Pancreas (tissue), 10 donors: ENCODE results near the gene FAT1. TPM values are rescaled to one million over a fixed set of nuclear protein-coding genes. Genes with fewer than 3 reads are reported as not detected.
"Not testable (repeated sequence)": the region's sequence is repeated elsewhere in the genome, so short reads cannot be mapped to it uniquely, and the experiment has no call there.

Source experiments
- ATAC-seq, 4 donors: fragments of 200-7000 bp; cut with Tn5 transposase; one replicate each; pipeline versions ENCODE4 v1.8.0 to v1.9.1; 2020; ENCODE audit warnings: mild to moderate bottlenecking in 4 of 4, moderate library complexity in 4 of 4
- DNase-seq, 6 donors: peaks; one replicate each; pipeline ENCODE4 v3.0.0-alpha.2; 2020
- FAIRE-seq: peaks from 2 replicates; lab custom pipeline; 2012; peaks lifted over from hg19 to GRCh38; lab: Jason Lieb, UNC
- H3K27ac ChIP-seq, 4 donors: fragments of 200-600 bp; sonication (generic); 1 replicate in 3 of 4; 2 replicates in 1 of 4; pipeline versions ENCODE4 v1.5.0 to v1.8.0; 2020
- H3K27me3 ChIP-seq, 4 donors: fragments of 200-600 bp; one replicate each; pipeline ENCODE4 v1.8.0; 2021
- H3K36me3 ChIP-seq, 3 donors: fragments of 200-600 bp; sonication (generic) in 1 of 3; one replicate each; pipeline versions ENCODE4 v1.5.0 to v1.8.0; 2020 to 2021
- H3K4me1 ChIP-seq, 3 donors: fragments of 200-600 bp; one replicate each; pipeline ENCODE4 v1.8.0; 2021
- H3K4me3 ChIP-seq, 4 donors: fragments of 200-600 bp; sonication (generic) in 2 of 4; one replicate each; pipeline versions ENCODE4 v1.5.0 to v1.8.0; 2020 to 2021
- H3K9me3 ChIP-seq, 4 donors: fragments of 200-600 bp; one replicate each; pipeline ENCODE4 v1.8.0; 2021
- WGBS, 2 donors: extraction: QIAGEN DNeasy Blood & Tissue Kit; methylation state at CpG; one replicate each; pipeline ENCODE4 v1.1.7; 2013; 5-methylcytosine and 5-hydroxymethylcytosine counted together
- intact Hi-C, 3 donors: fragments of 100-400 bp; cut with DNase I; formaldehyde crosslinking; loops; one replicate each; pipeline versions ENCODE4 v1.11.1 to v1.14.2; 2022
- polyA plus RNA-seq, 2 donors: library from polyadenylated mRNA; stranded (reverse); fragments of 200-250 nt; gene quantifications; one replicate each; pipeline ENCODE4 v1.2.3, GENCODE V29; 2013
- total RNA-seq, 6 donors: library from RNA; stranded (reverse); fragmentation: NEBNext Ultra II Directional in 4 of 6; extraction: Animal tissue kit (Norgen Biotek cat#: 25700) in 4 of 6; gene quantifications; one replicate each; pipeline versions ENCODE4 v1.2.1 to v1.2.4, GENCODE V29; 2021 to 2023
- TF ChIP-seq, protein P1 (sequence below), 4 donors: fragments of 200-600 bp; sonication (generic) in 3 of 4; IDR thresholded peaks; one replicate each; pipeline versions ENCODE4 v1.5.0 to v1.8.0; 2021; ENCODE audit warnings: antibody characterized with exemption in 4 of 4
- donor health status: healthy with polysubstance abuse.
- donor health status: DM: no; HTN: no; CAD: no; lungs with moderate emphysema.
- donor health status: DM: no; HTN: no; CAD: no.
- donor health status: control.
- donor health status: control.
- donor health status: Bipolar disorder and iron deficiency.
- donor health status: DM: yes; HTN: yes; CAD: no.
- donor health status: DM: no; HTN: no; CAD: no.
- donor health status: DM: no; HTN: no; CAD: no.
- donor health status: DM: yes; HTN: yes; CAD: no.

FAT1 gene
- total and polyA plus RNA-seq, 8 donors, result 16.9 to 91.6 (median 59.3) TPM

DNA sequence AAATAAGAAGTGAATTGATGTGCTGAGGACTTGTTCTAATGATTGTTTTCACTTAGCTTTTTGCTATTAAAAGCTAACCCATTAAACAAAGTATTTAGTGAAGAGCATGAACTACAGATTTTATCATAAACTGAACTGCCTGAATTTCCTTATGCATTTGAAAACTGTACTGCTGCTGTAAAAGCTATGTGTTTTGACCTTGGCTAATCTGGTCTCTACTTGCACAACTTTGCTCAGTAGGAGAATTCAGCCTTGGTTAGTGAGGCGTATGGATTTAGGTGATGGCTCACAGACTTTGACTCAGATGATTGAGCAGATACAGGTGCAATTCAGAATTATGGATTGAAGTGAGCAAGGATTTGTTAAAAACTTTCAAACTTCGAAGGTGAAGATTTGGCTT, 38.7 kb upstream of the FAT1 start:
- no peaks in the 10 kb centered on the region for H3K9me3 ChIP-seq
- 79 to 83% methylated on average over 2 of the region's 2 CpGs for WGBS, 2 donors
- intact Hi-C loops, result no loop called here
- no peak for FAIRE-seq
- H3K36me3 ChIP-seq, result no peaks in the 10 kb centered on the region
- TF ChIP-seq, protein P1, sequence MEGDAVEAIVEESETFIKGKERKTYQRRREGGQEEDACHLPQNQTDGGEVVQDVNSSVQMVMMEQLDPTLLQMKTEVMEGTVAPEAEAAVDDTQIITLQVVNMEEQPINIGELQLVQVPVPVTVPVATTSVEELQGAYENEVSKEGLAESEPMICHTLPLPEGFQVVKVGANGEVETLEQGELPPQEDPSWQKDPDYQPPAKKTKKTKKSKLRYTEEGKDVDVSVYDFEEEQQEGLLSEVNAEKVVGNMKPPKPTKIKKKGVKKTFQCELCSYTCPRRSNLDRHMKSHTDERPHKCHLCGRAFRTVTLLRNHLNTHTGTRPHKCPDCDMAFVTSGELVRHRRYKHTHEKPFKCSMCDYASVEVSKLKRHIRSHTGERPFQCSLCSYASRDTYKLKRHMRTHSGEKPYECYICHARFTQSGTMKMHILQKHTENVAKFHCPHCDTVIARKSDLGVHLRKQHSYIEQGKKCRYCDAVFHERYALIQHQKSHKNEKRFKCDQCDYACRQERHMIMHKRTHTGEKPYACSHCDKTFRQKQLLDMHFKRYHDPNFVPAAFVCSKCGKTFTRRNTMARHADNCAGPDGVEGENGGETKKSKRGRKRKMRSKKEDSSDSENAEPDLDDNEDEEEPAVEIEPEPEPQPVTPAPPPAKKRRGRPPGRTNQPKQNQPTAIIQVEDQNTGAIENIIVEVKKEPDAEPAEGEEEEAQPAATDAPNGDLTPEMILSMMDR (IDR thresholded peaks at IDR 0.05), result no peak
- H3K4me3 ChIP-seq, result no peak overlapping the region
- H3K27ac ChIP-seq, result no peak overlapping the region
- H3K27me3 ChIP-seq, result no peaks in the 10 kb centered on the region
- DNase-seq, result no peak
- no peak for ATAC-seq
- no peaks in the 10 kb centered on the region for H3K4me1 ChIP-seq

DNA sequence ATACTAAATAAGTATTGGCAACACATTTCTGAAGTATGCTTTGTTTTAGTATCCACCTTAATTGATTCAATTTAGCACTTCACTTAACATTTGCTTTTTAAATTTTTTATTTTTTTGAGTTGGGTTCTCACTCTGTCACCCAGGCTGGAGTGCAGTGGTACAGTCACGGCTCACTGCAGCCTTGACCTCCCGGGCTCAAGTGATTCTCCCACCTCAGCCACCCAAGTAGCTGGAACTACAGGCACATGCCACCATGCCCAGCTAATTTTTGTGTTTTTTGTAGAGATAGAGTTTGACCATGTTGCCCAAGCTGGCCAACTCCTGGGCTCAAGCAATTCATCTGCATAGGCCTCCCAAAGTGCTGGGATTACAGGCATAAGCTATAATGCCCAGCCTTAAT, 38.3 kb upstream of the FAT1 start:
- ATAC-seq, H3K27me3 ChIP-seq, DNase-seq, H3K27ac ChIP-seq, H3K4me3 ChIP-seq, H3K9me3 ChIP-seq, H3K4me1 ChIP-seq, H3K36me3 ChIP-seq, FAIRE-seq, intact Hi-C loops: not testable (repeated sequence)
- 92 to 99% methylated on average over 2 of the region's 2 CpGs for WGBS, 2 donors

GRCh38 chr4:186761393-186761792, 37.7 kb upstream of the FAT1 start:
- FAIRE-seq (no peak), ATAC-seq (no peak), DNase-seq (no peak)
- H3K36me3 ChIP-seq, result no peaks in the 10 kb centered on the region
- H3K9me3 ChIP-seq, result no peaks in the 10 kb centered on the region
- H3K27ac ChIP-seq, result no peak overlapping the region
- no peaks in the 10 kb centered on the region for H3K27me3 ChIP-seq
- TF ChIP-seq, protein P1 (IDR thresholded peaks at IDR 0.05), result no peak
- intact Hi-C loops, result no loop called here
- WGBS, 2 donors, result 89 to 95% methylated on average over 3 of the region's 3 CpGs
- no peaks in the 10 kb centered on the region for H3K4me1 ChIP-seq
- no peak overlapping the region for H3K4me3 ChIP-seq

DNA sequence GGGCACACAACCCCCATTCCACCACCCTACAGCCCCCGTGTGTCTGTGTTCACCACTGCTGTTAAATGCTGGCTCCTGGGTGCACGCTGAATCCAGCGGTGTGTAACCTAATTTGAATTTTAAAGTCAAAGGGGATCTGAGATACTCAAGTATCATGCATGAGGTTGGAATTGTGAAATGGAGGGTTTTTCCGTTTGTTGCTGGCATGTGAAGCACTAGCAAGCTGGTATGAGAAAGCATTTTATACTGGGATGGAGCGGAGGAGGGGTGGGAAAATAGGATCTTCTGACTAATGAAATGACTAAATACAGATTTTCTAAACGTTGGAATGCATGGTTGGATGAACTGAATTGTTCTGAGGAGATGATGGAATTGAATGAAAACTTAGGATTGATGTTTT, 36.9 kb upstream of the FAT1 start:
- TF ChIP-seq, protein P1 (IDR thresholded peaks at IDR 0.05), result no peak
- H3K9me3 ChIP-seq, result no peaks in the 10 kb centered on the region
- DNase-seq (no peak), FAIRE-seq (no peak), ATAC-seq (no peak)
- H3K4me1 ChIP-seq, result no peaks in the 10 kb centered on the region
- H3K27ac ChIP-seq, result no peak overlapping the region
- H3K36me3 ChIP-seq, result no peaks in the 10 kb centered on the region
- intact Hi-C loops, result no loop called here
- WGBS, 2 donors, result 71 to 79% methylated on average over 6 of the region's 6 CpGs
- no peaks in the 10 kb centered on the region for H3K27me3 ChIP-seq
- H3K4me3 ChIP-seq, result no peak overlapping the region

GRCh38 chr4:186759990-186760389, 36.3 kb upstream of the FAT1 start:
- Histone ChIP-seq H3K36me3 (no peaks in the 10 kb centered on the region), H3K27ac (no peak overlapping the region), H3K4me1 (no peaks in the 10 kb centered on the region), H3K9me3 (no peaks in the 10 kb centered on the region), H3K4me3 (no peak overlapping the region), H3K27me3 (no peaks in the 10 kb centered on the region)
- intact Hi-C loops, result no loop called here
- DNase-seq, result no peak
- FAIRE-seq, result no peak
- no peak for ATAC-seq
- 87 to 92% methylated on average over 10 of the region's 10 CpGs for WGBS, 2 donors
- TF ChIP-seq, protein P1 (IDR thresholded peaks at IDR 0.05), result no peak
